ENCODE results near the gene TSPAN18.

DNA sequence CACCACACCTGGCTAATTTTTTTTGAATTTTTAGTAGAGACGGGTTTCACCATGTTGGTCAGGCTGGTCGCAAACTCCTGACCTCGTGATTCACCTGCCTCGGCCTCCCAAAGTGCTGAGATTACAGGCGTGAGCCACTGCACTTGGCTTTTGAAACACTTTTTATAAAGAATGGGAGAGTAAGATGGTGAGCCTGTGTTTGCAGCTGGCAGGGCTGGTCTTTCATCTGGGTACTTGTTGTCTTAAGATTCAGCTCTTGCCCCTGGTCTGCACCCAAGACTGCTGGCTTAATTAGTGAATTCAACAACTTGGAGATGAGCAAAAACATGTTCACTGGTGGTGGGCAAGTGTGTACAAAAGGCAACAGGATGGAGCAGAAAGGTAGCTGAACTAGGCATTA, 4.0 kb downstream of the TSPAN18 start:
- TF ChIP-seq, protein P1, sequence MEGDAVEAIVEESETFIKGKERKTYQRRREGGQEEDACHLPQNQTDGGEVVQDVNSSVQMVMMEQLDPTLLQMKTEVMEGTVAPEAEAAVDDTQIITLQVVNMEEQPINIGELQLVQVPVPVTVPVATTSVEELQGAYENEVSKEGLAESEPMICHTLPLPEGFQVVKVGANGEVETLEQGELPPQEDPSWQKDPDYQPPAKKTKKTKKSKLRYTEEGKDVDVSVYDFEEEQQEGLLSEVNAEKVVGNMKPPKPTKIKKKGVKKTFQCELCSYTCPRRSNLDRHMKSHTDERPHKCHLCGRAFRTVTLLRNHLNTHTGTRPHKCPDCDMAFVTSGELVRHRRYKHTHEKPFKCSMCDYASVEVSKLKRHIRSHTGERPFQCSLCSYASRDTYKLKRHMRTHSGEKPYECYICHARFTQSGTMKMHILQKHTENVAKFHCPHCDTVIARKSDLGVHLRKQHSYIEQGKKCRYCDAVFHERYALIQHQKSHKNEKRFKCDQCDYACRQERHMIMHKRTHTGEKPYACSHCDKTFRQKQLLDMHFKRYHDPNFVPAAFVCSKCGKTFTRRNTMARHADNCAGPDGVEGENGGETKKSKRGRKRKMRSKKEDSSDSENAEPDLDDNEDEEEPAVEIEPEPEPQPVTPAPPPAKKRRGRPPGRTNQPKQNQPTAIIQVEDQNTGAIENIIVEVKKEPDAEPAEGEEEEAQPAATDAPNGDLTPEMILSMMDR (IDR thresholded peaks at IDR 0.05) = no peak
- no peak for TF ChIP-seq EP300 (IDR thresholded peaks at IDR 0.05)

Data from gastroesophageal sphincter (tissue), 3 donors.